Ascending aorta (tissue), 2 donors: ENCODE measurements around the gene PHKG2. TPM values are rescaled to one million over a fixed set of nuclear protein-coding genes. Genes with fewer than 3 reads are reported as not detected.
A peak's percentile ranks its signal among the peaks of the same experiment; 100 is the strongest.

ENCODE experiments used
- DNase-seq, 2 donors: peaks; one replicate each; pipeline ENCODE4 v3.0.0-alpha.2; 2019; ENCODE audit warnings: low spot score in 2 of 2
- H3K27ac ChIP-seq, 2 donors: fragments of 200-600 bp; sonication (generic); one replicate each; pipeline ENCODE4 v1.5.1; 2016 to 2017; ENCODE audit warnings: mild to moderate bottlenecking in 1 of 2
- H3K27me3 ChIP-seq: fragments of 200-600 bp; sonication (generic); one replicate; pipeline ENCODE4 v1.5.1; 2017
- H3K36me3 ChIP-seq, 2 donors: fragments of 200-600 bp; sonication (generic); one replicate each; pipeline ENCODE4 v1.5.1; 2016
- H3K4me1 ChIP-seq, 2 donors: fragments of 200-600 bp; sonication (generic); one replicate each; pipeline ENCODE4 v1.5.1; 2016 to 2017; ENCODE audit warnings: mild to moderate bottlenecking in 1 of 2
- H3K4me3 ChIP-seq, 2 donors: fragments of 200-600 bp; sonication (generic); one replicate each; pipeline ENCODE4 v1.5.1; 2016 to 2017; ENCODE audit warnings: mild to moderate bottlenecking in 1 of 2
- H3K9me3 ChIP-seq, 2 donors: fragments of 200-600 bp; sonication (generic); one replicate each; pipeline ENCODE4 v1.5.1; 2016
- intact Hi-C: fragments of 100-400 bp; cut with DNase I; formaldehyde crosslinking; loops from one replicate; pipeline ENCODE4 v1.15.1; 2023
- total RNA-seq: library from RNA; depleted of rRNA; stranded (reverse); fragments of >200 nt; gene quantifications from one replicate; pipeline ENCODE4 v1.1.0, GENCODE V29; 2016
- TF ChIP-seq, protein P1 (sequence below), 3 experiments: fragments of 200-600 bp in 2 of 3; fragments of 450-650 bp in 1 of 3; sonication (generic) in 2 of 3; IDR thresholded peaks; one replicate each; pipeline ENCODE4 v1.5.1; 2016 to 2019; ENCODE audit warnings: antibody characterized with exemption in 3 of 3, mild to moderate bottlenecking in 1 of 3, moderate library complexity in 1 of 3

The PHKG2 gene
- total RNA-seq, 1 donor from 2014 or later, result 78.8 TPM

DNA sequence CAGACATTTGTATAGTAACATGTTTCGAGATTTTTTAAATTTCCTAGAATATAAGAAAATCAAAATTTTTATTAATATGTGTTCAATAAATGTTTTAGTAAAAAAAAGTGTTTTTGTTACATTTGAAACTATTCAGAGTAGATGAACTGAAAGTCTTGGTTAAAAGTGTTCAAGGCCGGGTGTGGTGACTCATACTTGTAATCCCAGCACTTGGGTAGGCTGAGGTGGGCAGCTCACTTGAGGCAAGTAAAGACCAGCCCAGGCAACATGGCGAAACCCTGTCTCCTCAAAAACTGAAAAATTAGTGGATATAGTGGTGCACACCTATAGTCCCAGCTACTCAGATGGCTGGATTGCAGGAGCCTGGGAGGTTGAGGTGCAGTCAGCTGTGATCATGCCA, 16.8 kb upstream of the PHKG2 start:
- TF ChIP-seq, protein P1, sequence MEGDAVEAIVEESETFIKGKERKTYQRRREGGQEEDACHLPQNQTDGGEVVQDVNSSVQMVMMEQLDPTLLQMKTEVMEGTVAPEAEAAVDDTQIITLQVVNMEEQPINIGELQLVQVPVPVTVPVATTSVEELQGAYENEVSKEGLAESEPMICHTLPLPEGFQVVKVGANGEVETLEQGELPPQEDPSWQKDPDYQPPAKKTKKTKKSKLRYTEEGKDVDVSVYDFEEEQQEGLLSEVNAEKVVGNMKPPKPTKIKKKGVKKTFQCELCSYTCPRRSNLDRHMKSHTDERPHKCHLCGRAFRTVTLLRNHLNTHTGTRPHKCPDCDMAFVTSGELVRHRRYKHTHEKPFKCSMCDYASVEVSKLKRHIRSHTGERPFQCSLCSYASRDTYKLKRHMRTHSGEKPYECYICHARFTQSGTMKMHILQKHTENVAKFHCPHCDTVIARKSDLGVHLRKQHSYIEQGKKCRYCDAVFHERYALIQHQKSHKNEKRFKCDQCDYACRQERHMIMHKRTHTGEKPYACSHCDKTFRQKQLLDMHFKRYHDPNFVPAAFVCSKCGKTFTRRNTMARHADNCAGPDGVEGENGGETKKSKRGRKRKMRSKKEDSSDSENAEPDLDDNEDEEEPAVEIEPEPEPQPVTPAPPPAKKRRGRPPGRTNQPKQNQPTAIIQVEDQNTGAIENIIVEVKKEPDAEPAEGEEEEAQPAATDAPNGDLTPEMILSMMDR (IDR thresholded peaks at IDR 0.05), result no peak
- no peaks in the 10 kb centered on the region for H3K4me1 ChIP-seq
- peaks cover 69 to 80% of the 10 kb centered on the region in 2 donors for H3K36me3 ChIP-seq
- no peak overlapping the region for H3K4me3 ChIP-seq
- no peaks in the 10 kb centered on the region for H3K27me3 ChIP-seq
- H3K9me3 ChIP-seq, result no peaks in the 10 kb centered on the region
- DNase-seq, result no peak
- intact Hi-C loops, result no loop called here
- no peak overlapping the region for H3K27ac ChIP-seq

DNA sequence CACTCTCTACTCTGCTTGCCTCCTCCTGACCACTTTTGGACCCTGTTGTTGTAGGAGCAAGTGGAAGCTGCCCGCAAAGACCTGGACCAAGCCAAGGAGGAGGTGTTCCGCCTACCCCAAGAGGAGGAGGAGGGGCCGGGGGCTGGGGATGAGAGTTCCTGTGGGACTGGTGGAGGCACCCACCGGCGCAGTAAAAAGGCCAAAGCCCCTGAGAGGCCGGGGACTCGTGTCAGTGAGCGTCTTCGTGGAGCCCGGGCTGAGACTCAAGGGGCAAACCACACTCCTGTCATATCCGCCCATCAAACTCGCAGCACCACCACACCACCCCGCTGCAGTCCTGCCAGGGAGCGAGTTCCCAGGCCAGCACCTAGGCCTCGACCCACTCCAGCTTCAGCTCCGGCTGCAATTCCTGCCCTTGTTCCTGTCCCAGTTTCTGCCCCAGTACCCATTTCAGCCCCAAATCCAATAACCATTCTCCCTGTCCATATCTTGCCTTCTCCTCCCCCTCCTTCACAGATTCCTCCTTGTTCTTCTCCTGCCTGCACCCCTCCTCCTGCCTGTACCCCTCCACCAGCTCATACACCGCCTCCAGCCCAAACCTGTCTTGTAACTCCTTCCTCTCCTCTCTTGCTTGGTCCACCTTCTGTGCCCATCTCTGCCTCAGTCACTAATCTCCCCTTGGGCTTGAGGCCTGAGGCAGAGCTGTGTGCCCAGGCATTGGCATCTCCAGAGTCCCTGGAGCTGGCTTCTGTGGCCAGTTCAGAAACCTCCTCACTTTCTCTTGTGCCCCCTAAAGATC, 11.0 kb upstream of the PHKG2 start:
- TF ChIP-seq, protein P1 (IDR thresholded peaks at IDR 0.05), result no peak
- DNase-seq, result no peak
- H3K9me3 ChIP-seq, result no peaks in the 10 kb centered on the region
- peaks cover 66 to 72% of the 10 kb centered on the region in 2 donors for H3K36me3 ChIP-seq
- intact Hi-C loops, result no loop called here
- no peak overlapping the region for H3K4me3 ChIP-seq
- no peak overlapping the region for H3K27ac ChIP-seq
- peaks cover 8 to 22% of the 10 kb centered on the region in 2 donors for H3K4me1 ChIP-seq
- no peaks in the 10 kb centered on the region for H3K27me3 ChIP-seq

DNA sequence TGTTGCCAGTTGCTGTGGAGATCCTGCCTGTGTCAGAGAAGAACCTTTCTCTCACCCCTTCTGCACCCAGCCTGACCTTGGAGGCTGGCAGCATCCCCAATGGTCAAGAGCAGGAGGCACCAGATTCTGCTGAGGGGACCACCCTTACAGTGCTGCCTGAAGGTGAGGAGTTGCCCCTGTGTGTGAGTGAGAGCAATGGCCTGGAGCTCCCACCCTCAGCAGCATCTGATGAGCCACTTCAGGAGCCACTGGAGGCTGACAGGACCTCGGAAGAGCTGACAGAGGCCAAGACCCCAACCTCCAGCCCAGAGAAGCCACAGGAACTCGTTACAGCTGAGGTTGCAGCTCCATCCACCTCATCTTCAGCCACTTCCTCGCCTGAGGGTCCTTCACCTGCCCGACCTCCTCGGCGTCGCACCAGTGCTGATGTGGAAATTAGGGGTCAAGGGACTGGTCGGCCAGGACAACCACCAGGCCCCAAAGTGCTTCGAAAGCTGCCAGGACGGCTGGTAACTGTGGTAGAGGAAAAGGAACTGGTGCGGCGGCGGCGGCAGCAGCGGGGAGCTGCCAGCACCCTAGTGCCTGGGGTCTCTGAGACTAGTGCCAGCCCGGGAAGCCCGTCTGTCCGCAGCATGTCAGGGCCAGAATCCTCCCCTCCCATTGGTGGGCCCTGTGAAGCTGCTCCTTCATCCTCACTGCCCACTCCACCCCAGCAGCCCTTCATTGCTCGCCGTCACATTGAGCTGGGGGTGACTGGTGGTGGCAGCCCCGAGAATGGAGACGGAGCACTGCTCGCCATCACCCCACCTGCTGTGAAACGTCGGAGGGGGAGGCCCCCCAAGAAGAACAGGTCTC, 10.2 kb upstream of the PHKG2 start:
- H3K4me3 ChIP-seq, result no peak overlapping the region
- TF ChIP-seq, protein P1 (IDR thresholded peaks at IDR 0.05), result no peak
- peaks cover 8 to 22% of the 10 kb centered on the region in 2 donors for H3K4me1 ChIP-seq
- no peaks in the 10 kb centered on the region for H3K27me3 ChIP-seq
- no peaks in the 10 kb centered on the region for H3K9me3 ChIP-seq
- intact Hi-C loops, result no loop called here
- peaks cover 61 to 64% of the 10 kb centered on the region in 2 donors for H3K36me3 ChIP-seq
- no peak for DNase-seq
- no peak overlapping the region for H3K27ac ChIP-seq

DNA sequence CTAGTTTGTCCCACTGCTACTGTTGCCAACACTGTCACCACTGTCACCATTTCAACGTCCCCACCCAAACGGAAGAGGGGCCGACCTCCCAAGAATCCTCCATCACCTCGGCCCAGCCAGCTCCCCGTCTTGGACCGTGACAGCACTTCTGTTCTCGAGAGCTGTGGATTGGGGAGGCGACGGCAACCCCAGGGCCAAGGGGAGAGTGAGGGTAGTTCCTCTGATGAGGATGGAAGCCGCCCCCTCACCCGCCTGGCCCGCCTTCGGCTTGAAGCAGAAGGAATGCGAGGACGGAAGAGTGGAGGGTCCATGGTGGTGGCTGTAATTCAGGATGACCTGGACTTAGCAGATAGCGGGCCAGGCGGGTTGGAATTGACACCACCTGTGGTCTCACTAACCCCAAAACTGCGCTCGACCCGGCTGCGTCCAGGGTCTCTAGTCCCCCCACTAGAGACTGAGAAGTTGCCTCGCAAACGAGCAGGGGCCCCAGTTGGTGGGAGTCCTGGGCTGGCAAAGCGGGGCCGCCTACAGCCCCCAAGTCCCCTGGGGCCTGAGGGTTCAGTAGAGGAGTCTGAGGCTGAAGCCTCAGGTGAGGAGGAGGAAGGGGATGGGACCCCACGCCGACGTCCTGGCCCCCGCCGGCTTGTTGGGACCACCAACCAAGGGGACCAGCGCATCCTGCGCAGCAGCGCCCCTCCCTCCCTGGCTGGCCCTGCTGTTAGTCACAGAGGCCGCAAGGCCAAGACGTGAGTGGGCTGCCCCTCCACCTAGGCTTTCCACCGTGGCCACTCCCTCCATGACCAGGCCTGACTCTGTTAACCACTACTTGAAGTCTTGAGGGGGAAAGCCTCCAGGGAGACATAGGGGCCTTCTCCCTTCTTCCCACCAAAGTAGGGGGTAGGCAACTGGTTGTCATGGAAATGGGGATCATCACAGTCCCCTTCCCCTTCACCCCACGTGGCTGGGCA, 9.0 kb upstream of the PHKG2 start:
- DNase-seq, result no peak
- Histone ChIP-seq H3K4me1 (peaks cover 8 to 22% of the 10 kb centered on the region in 2 donors), H3K36me3 (peaks cover 49 to 58% of the 10 kb centered on the region in 2 donors), H3K9me3 (no peaks in the 10 kb centered on the region), H3K4me3 (no peak overlapping the region), H3K27ac (peak overlapping the region; percentile 67 to 69), H3K27me3 (no peaks in the 10 kb centered on the region)
- intact Hi-C loops, result no loop called here
- TF ChIP-seq, protein P1 (IDR thresholded peaks at IDR 0.05), result no peak
